Kidney epithelial cell (primary cell): ENCODE results near the gene DOCK11. TPM values are rescaled to one million over a fixed set of nuclear protein-coding genes. Genes with fewer than 3 reads are reported as not detected.
"Not testable (repeated sequence)": the region's sequence is repeated elsewhere in the genome, so short reads cannot be mapped to it uniquely, and the experiment has no call there.

Experiments
- DNase-seq: peaks from one replicate; pipeline ENCODE4 v3.0.0-alpha.2; 2010; ENCODE audit warnings: low read depth
- H3K27me3 ChIP-seq: 2 replicates; pipeline ENCODE4 v1.6.0; 2011; ENCODE audit warnings: low read length; ENCODE audit not compliant: control insufficient read depth, insufficient read depth
- H3K36me3 ChIP-seq: 2 replicates; pipeline ENCODE4 v1.5.1; 2011; ENCODE audit warnings: low read length; ENCODE audit not compliant: control insufficient read depth, insufficient read depth
- H3K4me3 ChIP-seq: 2 replicates; pipeline ENCODE4 v1.5.1; 2011; ENCODE audit warnings: low read depth, mild to moderate bottlenecking, control low read depth, low read length
- total RNA-seq: library from RNA; depleted of rRNA; stranded (reverse); fragments of >200 nt; gene quantifications from 2 replicates; pipeline ENCODE4 v1.2.3, GENCODE V29; 2015
- TF ChIP-seq, protein P1 (sequence below): IDR thresholded peaks from 2 replicates; pipeline ENCODE4 v1.5.1; 2011; ENCODE audit warnings: mild to moderate bottlenecking, moderate library complexity, low read length, control low read depth, inconsistent platforms; ENCODE audit not compliant: insufficient read depth, poor library complexity, severe bottlenecking

The DOCK11 gene
- total RNA-seq, 1 donor from 2014 or later: 10.9 TPM

- DNase-seq: peak; percentile 34
- Histone ChIP-seq H3K4me3 (peak within 1 kb of the TSS; percentile 65), H3K36me3 (no peaks in the 10 kb centered on the region), H3K27me3 (no peaks in the 10 kb centered on the region)
- TF ChIP-seq, protein P1, sequence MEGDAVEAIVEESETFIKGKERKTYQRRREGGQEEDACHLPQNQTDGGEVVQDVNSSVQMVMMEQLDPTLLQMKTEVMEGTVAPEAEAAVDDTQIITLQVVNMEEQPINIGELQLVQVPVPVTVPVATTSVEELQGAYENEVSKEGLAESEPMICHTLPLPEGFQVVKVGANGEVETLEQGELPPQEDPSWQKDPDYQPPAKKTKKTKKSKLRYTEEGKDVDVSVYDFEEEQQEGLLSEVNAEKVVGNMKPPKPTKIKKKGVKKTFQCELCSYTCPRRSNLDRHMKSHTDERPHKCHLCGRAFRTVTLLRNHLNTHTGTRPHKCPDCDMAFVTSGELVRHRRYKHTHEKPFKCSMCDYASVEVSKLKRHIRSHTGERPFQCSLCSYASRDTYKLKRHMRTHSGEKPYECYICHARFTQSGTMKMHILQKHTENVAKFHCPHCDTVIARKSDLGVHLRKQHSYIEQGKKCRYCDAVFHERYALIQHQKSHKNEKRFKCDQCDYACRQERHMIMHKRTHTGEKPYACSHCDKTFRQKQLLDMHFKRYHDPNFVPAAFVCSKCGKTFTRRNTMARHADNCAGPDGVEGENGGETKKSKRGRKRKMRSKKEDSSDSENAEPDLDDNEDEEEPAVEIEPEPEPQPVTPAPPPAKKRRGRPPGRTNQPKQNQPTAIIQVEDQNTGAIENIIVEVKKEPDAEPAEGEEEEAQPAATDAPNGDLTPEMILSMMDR: no peak
Observed at GRCh38 chrX:118726887-118727685, 231.5 kb downstream of the DOCK11 start, which contains the start of gene IL13RA1. IL13RA1 (plus strand) TSS chrX:118727606; CDS start chrX:118727639, 33 bp downstream.

GRCh38 chrX:118727686-118728339 lies 232.2 kb downstream of the DOCK11 start:
- Histone ChIP-seq H3K4me3 (peak overlapping the region; percentile 65), H3K36me3 (no peaks in the 10 kb centered on the region), H3K27me3 (no peaks in the 10 kb centered on the region)
- TF ChIP-seq, protein P1: no peak
- DNase-seq: no peak

DNA sequence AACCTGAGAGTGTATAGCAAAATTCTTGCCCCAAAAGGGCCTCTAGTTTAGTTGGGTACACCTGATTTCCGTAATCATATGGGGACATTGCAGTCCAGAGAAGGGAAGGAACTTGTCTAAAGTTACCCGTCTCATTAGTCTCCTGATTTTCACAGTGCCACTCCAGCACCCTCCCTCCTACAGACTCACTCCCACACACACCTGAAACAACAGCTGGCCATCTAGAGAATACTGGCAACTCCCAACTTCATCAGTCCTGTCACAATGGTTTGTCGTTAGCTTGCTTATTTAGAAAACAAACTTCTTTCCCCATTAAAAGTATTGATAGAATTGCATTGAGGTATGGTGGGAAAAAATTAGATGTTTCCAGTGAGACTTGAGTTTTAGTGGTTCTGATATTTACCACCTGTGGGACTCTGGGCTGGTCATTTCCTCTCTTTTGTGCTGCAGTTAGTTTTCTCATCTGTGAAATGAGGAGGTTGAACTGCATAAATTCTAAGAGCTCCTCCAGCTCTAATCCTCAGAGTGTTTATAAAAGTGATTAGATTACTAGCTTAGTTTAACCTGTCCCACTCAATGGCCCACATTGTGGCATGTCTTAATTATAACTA lies 233.5 kb downstream of the DOCK11 start:
- Histone ChIP-seq H3K4me3 (no peak overlapping the region), H3K27me3 (no peaks in the 10 kb centered on the region), H3K36me3 (no peaks in the 10 kb centered on the region)
- TF ChIP-seq, protein P1: no peak
- DNase-seq: no peak

GRCh38 chrX:118730500-118731247 lies 235.1 kb downstream of the DOCK11 start:
- Histone ChIP-seq H3K4me3 (no peak overlapping the region), H3K36me3 (no peaks in the 10 kb centered on the region), H3K27me3 (no peaks in the 10 kb centered on the region)
- TF ChIP-seq, protein P1: no peak
- DNase-seq: no peak

GRCh38 chrX:118732551-118732950 lies 236.9 kb downstream of the DOCK11 start:
- not testable (repeated sequence) for H3K36me3 ChIP-seq, H3K27me3 ChIP-seq, H3K4me3 ChIP-seq, DNase-seq
